ENCODE results near the gene PCGF2.

PCGF2 gene

DNA sequence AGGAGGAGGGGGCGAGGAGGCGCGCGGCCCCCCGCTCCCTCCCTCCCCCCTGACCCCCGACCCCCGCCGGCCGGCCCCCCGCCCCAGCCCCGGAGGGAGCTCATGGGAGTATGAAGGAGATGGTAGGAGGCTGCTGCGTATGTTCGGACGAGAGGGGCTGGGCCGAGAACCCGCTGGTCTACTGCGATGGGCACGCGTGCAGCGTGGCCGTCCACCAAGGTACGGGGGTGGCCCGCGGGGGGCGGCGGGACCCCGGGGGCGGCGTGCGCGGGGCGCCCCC is 42.7 kb downstream of the PCGF2 start:
- H3K4me3 ChIP-seq (ENCODE audit: low read length), result peak overlapping the region; percentile 76
- no peak for DNase-seq (ENCODE audit: low read depth)
- TF ChIP-seq, protein P1, sequence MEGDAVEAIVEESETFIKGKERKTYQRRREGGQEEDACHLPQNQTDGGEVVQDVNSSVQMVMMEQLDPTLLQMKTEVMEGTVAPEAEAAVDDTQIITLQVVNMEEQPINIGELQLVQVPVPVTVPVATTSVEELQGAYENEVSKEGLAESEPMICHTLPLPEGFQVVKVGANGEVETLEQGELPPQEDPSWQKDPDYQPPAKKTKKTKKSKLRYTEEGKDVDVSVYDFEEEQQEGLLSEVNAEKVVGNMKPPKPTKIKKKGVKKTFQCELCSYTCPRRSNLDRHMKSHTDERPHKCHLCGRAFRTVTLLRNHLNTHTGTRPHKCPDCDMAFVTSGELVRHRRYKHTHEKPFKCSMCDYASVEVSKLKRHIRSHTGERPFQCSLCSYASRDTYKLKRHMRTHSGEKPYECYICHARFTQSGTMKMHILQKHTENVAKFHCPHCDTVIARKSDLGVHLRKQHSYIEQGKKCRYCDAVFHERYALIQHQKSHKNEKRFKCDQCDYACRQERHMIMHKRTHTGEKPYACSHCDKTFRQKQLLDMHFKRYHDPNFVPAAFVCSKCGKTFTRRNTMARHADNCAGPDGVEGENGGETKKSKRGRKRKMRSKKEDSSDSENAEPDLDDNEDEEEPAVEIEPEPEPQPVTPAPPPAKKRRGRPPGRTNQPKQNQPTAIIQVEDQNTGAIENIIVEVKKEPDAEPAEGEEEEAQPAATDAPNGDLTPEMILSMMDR (conservative IDR thresholded peaks at IDR 0.05; ENCODE audit: low read depth, low read length), result no peak

GRCh38 chr17:38704606-38705522 is 43.3 kb downstream of the PCGF2 start, which contains the start of gene MLLT6:
MLLT6 (plus strand) TSS chr17:38705273; CDS start chr17:38705633, 360 bp downstream.
- H3K4me3 ChIP-seq (ENCODE audit: low read length), result peak within 1 kb of the TSS; percentile 76
- DNase-seq (ENCODE audit: low read depth), result no peak
- TF ChIP-seq, protein P1 (conservative IDR thresholded peaks at IDR 0.05; ENCODE audit: low read depth, low read length), result no peak

GRCh38 chr17:38703742-38704605 is 44.2 kb downstream of the PCGF2 start:
- no peak for DNase-seq (ENCODE audit: low read depth)
- TF ChIP-seq, protein P1 (conservative IDR thresholded peaks at IDR 0.05; ENCODE audit: low read depth, low read length), result no peak
- H3K4me3 ChIP-seq (ENCODE audit: low read length), result peak overlapping the region; percentile 74

GRCh38 chr17:38702916-38703741 is 45.0 kb downstream of the PCGF2 start:
- DNase-seq (ENCODE audit: low read depth), result no peak
- TF ChIP-seq, protein P1 (conservative IDR thresholded peaks at IDR 0.05; ENCODE audit: low read depth, low read length), result no peak
- peak overlapping the region; percentile 74 for H3K4me3 ChIP-seq (ENCODE audit: low read length)

DNA sequence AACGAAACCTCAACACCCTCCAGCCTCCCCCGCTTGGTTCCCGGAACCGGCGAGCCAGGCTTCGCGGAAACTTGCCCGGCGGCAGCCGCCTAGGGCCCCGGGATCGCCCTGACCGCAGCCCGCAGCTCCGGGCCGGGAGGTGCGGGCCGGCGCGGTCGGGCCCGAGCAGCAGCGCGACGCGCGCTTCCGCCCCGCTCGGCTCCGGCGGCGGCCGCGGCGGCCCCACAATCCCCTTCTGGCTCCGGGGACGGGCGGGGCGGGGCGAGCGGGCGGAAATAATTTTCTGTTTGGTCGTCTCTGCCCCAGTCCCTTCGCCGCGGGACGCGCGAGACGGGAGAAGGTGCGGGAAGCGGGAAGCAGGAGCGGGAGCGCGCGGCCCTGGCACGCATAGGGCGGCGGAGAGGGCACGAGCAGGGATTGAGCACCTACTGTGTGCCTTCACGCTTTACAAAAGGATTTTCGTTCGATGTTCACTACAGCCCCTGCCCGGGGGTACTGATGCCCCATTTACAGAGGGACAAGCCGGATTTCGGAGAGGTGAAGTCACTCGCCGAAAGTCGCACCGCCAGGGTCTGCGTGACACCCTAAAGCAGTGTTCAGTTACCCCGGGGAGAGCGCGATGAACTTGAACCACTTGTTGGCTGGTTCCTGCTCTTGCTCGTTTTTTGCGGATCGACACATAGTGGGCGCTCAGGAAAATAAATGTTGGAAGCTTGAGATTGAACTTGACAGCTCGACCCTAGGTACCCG is 45.8 kb downstream of the PCGF2 start:
- TF ChIP-seq, protein P1 (conservative IDR thresholded peaks at IDR 0.05; ENCODE audit: low read depth, low read length), result no peak
- peak; percentile 34 for DNase-seq (ENCODE audit: low read depth)
- H3K4me3 ChIP-seq (ENCODE audit: low read length), result peak overlapping the region; percentile 74
